Head of caudate nucleus (tissue), 42 donors: Measurements from ENCODE around the gene RNU7-1.

Experiments
- DNase-seq, 42 donors: peaks; one replicate each; pipeline versions ENCODE4 v3.0.0 to v3.0.0-alpha.2; 2020 to 2021; ENCODE audit warnings: mixed read lengths in 7 of 42
- intact Hi-C: fragments of 100-400 bp; cut with DNase I; formaldehyde crosslinking; loops from one replicate; pipeline ENCODE4 v1.15.0; 2022

RNU7-1 gene

GRCh38 chr12:6979021-6979420, 35.4 kb downstream of the RNU7-1 start:
- DNase-seq = no peak

GRCh38 chr12:6979453-6979852, 35.8 kb downstream of the RNU7-1 start:
- no peak for DNase-seq
- intact Hi-C loops = no loop called here

More at GRCh38 chr12:6979021-6979420, 35.4 kb downstream of the RNU7-1 start:
- intact Hi-C loops = no loop called here

GRCh38 chr12:6980075-6980474, 36.5 kb downstream of the RNU7-1 start:
- no peak for DNase-seq
- intact Hi-C loops = no loop called here

DNA sequence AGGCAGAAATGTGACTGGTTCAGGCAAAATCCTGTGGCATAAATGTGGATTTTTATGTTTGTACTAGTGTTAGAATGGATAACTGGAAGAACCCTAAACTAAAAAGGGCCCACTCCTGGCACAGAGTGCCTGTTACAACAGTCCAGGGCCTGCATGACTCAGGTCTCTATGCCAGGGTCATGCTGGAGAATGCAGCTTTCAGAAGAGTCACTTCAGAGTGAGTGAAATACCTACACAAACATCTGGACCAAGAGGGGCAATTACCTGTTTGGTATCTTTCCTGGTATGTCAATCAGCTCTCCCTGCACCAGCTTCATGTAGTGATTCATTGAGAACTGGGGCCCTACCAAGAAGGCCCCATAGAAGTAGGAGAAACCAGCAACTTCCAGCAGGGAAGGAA, 37.1 kb downstream of the RNU7-1 start:
- DNase-seq = no peak
- intact Hi-C loops = no loop called here

GRCh38 chr12:6981152-6982052, 37.8 kb downstream of the RNU7-1 start:
- no peak for DNase-seq
- intact Hi-C loops = no loop called here

- intact Hi-C loops = no loop called here
- no peak for DNase-seq
Measured at GRCh38 chr12:6982532-6982931, 38.9 kb downstream of the RNU7-1 start.

- intact Hi-C loops = no loop called here
- no peak for DNase-seq
Measured at GRCh38 chr12:6987956-6988553, 44.4 kb downstream of the RNU7-1 start.
